Caco-2 (cell line): ENCODE measurements around the gene KCNMB1. TPM values are rescaled to one million over a fixed set of nuclear protein-coding genes. Genes with fewer than 3 reads are reported as not detected.

Experiments
- BruUV-seq: library from RNA; stranded (reverse); fragments of 400-500 nt; replicated peaks from 2 replicates; lab custom pipeline; 2021; lab: Mats Ljungman, UMichigan
- CTCF ChIA-PET: fragments of 300-600 bp; sonication (Branson Sonifier 250); formaldehyde crosslinking; loops from one replicate; lab custom pipeline; 2022; ENCODE audit warnings: antibody characterized with exemption; lab: Charles Lee
- POLR2A ChIA-PET: fragments of 300-600 bp; sonication (Branson Sonifier 250); formaldehyde crosslinking; loops from one replicate; lab custom pipeline; 2022; ENCODE audit warnings: antibody characterized with exemption; lab: Charles Lee
- DNase-seq, 2 experiments: peaks; one replicate each; pipeline versions ENCODE4 v3.0.0 to v3.0.0-alpha.2; 2020 to 2022
- H3K27me3 ChIP-seq: replicated peaks from 2 replicates; pipeline ENCODE4 v1.6.0; 2011; ENCODE audit warnings: low read length; ENCODE audit not compliant: control insufficient read depth, insufficient read depth
- H3K36me3 ChIP-seq: 2 replicates; pipeline ENCODE4 v1.5.1; 2011; ENCODE audit warnings: low read length; ENCODE audit not compliant: control insufficient read depth, insufficient read depth
- H3K4me1 ChIP-seq: fragments of 250-450 bp; sonication (Bioruptor Pico); 2 replicates; pipeline ENCODE4 v1.5.1; 2020; ENCODE audit warnings: mild to moderate bottlenecking
- H3K4me3 ChIP-seq: 2 replicates; pipeline ENCODE4 v1.5.1; 2011; ENCODE audit warnings: low read depth, mild to moderate bottlenecking, control low read depth, low read length
- H3K9me3 ChIP-seq: fragments of 250-450 bp; sonication (Bioruptor Pico); 2 replicates; pipeline ENCODE4 v1.5.1; 2020; ENCODE audit warnings: mild to moderate bottlenecking, moderate library complexity
- H3K27ac Mint-ChIP-seq: one replicate; pipeline ENCODE4 v1.8.0; 2022; ENCODE audit warnings: mixed read lengths; ENCODE audit not compliant: unreplicated experiment
- H3K27me3 Mint-ChIP-seq: one replicate; pipeline ENCODE4 v1.8.0; 2022; ENCODE audit warnings: mixed read lengths; ENCODE audit not compliant: insufficient read depth, unreplicated experiment
- H3K36me3 Mint-ChIP-seq: one replicate; pipeline ENCODE4 v1.8.0; 2022; ENCODE audit warnings: mild to moderate bottlenecking, mixed read lengths; ENCODE audit not compliant: insufficient read depth, unreplicated experiment
- H3K4me1 Mint-ChIP-seq: one replicate; pipeline ENCODE4 v1.8.0; 2022; ENCODE audit warnings: low read depth, mixed read lengths; ENCODE audit not compliant: unreplicated experiment
- H3K4me3 Mint-ChIP-seq: one replicate; pipeline ENCODE4 v1.8.0; 2022; ENCODE audit warnings: mild to moderate bottlenecking, moderate library complexity, mixed read lengths; ENCODE audit not compliant: unreplicated experiment
- H3K9me3 Mint-ChIP-seq: one replicate; pipeline ENCODE4 v1.8.0; 2022; ENCODE audit warnings: mixed read lengths; ENCODE audit not compliant: unreplicated experiment
- intact Hi-C: fragments of 100-400 bp; cut with micrococcal nuclease; formaldehyde crosslinking; loops from one replicate; pipeline ENCODE4 v1.10.0; 2022; ENCODE audit not compliant: unreplicated experiment
- total RNA-seq: library from RNA; stranded (reverse); gene quantifications from 2 replicates; pipeline ENCODE4 v1.2.3, GENCODE V29; 2022
- TF ChIP-seq, protein P1 (sequence below), 2 experiments: fragments of 200-600 bp in 1 of 2; IDR thresholded peaks; 1 replicate in 1 of 2; 2 replicates in 1 of 2; pipeline versions ENCODE4 v1.5.1 to v1.8.0; 2011 to 2022; ENCODE audit warnings: antibody characterized with exemption in 1 of 2, control low read depth in 1 of 2, inconsistent platforms in 1 of 2, low read depth in 1 of 2, low read length in 1 of 2, mild to moderate bottlenecking in 1 of 2, moderate library complexity in 1 of 2; ENCODE audit not compliant: insufficient read depth in 1 of 2, severe bottlenecking in 1 of 2, unreplicated experiment in 1 of 2

The KCNMB1 gene
- total RNA-seq, 1 experiment from 2014 or later, result not detected

DNA sequence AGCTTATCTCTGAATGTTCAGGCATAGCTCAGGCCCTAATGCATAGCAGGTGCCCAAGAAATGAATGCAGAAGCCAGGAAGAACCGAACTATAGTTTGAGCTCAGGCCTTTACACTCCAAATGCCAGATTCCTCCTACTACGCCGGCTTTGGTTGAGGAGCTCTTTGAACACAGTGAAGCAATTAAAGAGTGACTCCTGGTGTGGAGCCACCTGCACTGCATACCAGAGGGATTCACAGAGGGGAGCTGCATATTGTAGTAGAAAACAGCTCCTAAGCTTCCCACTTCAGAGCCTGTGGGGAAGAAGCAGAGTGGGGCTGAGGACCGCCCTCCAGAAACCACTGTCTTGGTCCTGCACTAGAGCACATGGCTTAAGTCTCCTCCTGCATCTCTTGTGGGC lies 14.5 kb upstream of the KCNMB1 start:
- TF ChIP-seq, protein P1, sequence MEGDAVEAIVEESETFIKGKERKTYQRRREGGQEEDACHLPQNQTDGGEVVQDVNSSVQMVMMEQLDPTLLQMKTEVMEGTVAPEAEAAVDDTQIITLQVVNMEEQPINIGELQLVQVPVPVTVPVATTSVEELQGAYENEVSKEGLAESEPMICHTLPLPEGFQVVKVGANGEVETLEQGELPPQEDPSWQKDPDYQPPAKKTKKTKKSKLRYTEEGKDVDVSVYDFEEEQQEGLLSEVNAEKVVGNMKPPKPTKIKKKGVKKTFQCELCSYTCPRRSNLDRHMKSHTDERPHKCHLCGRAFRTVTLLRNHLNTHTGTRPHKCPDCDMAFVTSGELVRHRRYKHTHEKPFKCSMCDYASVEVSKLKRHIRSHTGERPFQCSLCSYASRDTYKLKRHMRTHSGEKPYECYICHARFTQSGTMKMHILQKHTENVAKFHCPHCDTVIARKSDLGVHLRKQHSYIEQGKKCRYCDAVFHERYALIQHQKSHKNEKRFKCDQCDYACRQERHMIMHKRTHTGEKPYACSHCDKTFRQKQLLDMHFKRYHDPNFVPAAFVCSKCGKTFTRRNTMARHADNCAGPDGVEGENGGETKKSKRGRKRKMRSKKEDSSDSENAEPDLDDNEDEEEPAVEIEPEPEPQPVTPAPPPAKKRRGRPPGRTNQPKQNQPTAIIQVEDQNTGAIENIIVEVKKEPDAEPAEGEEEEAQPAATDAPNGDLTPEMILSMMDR (IDR thresholded peaks at IDR 0.05; ENCODE audit: insufficient read depth in 1 of 2, low read depth in 1 of 2, low read length in 1 of 2, severe bottlenecking in 1 of 2, unreplicated experiment in 1 of 2), result no peak
- Mint-ChIP-seq H3K27me3 (peaks cover 19% of the 10 kb centered on the region), H3K4me1 (no peaks in the 10 kb centered on the region), H3K4me3 (no peak overlapping the region), H3K9me3 (no peaks in the 10 kb centered on the region), H3K36me3 (no peaks in the 10 kb centered on the region), H3K27ac (no peak overlapping the region)
- Histone ChIP-seq H3K4me3 (no peak overlapping the region), H3K36me3 (no peaks in the 10 kb centered on the region), H3K27me3 (no peaks in the 10 kb centered on the region; the same call in 1 of the 2 replicates), H3K4me1 (no peaks in the 10 kb centered on the region), H3K9me3 (no peaks in the 10 kb centered on the region)
- intact Hi-C loops, result no loop called here
- CTCF ChIA-PET, result interaction anchor here (0.6 to 1.1 kb wide), 2 partner anchors 41 to 178 kb away, joined by 7 to 9 read pairs; no protein-coding TSS in a partner anchor
- DNase-seq, result no peak
- POLR2A ChIA-PET, result no interaction called here
- no TSS peak for BruUV-seq

DNA sequence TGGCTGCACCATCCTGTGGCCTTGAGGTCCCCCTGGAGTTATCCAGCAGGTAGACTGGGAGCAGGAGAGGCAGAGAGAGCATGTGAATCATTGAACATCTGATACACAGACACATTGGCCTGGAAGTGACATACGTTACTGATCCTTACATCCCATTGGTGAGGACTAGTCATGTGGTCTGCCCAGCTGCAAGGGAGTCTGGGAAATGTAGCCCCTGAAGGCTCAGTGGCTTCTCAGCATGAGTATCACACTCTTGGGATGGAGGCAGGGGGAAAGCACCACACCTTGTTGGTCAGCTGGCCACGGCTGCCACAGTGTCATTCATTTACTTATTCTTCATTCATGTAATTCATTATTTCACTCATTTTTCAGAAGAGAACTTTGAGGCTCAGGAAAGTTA lies 13.3 kb upstream of the KCNMB1 start:
- H3K4me1 ChIP-seq, result no peaks in the 10 kb centered on the region
- TF ChIP-seq, protein P1 (IDR thresholded peaks at IDR 0.05; ENCODE audit: insufficient read depth in 1 of 2, low read depth in 1 of 2, low read length in 1 of 2, severe bottlenecking in 1 of 2, unreplicated experiment in 1 of 2), result no peak
- POLR2A ChIA-PET, result no interaction called here
- Mint-ChIP-seq H3K36me3 (no peaks in the 10 kb centered on the region), H3K27me3 (peaks cover 10% of the 10 kb centered on the region), H3K27ac (no peak overlapping the region), H3K9me3 (no peaks in the 10 kb centered on the region), H3K4me3 (no peak overlapping the region), H3K4me1 (no peaks in the 10 kb centered on the region)
- CTCF ChIA-PET, result no interaction called here
- BruUV-seq, result no TSS peak
- no peaks in the 10 kb centered on the region; the same call in 1 of the 2 replicates for H3K27me3 ChIP-seq
- H3K36me3 ChIP-seq, result no peaks in the 10 kb centered on the region
- intact Hi-C loops, result no loop called here
- no peaks in the 10 kb centered on the region for H3K9me3 ChIP-seq
- H3K4me3 ChIP-seq, result no peak overlapping the region
- DNase-seq, result no peak

DNA sequence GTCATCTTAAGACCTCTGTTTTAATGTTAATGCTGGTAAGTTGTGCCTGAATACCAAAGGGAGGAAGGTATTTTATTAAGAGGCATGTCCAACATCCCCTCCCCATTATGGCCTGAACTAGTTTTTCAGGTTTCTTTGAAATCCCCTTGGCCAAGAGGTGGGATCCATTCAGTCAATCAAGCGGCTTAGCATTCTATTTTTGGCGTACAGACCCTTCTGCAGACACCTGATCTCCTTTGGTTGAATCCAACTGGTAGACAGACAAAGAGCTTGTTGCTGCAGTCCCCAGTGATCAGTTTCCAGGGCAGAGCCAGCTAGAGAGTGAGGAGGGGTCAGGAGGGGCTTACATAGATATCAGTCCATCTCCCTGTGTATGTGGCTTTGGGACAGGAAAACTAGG lies 7.9 kb upstream of the KCNMB1 start:
- intact Hi-C loops, result no loop called here
- Histone ChIP-seq H3K4me3 (no peak overlapping the region), H3K27me3 (no peaks in the 10 kb centered on the region), H3K36me3 (no peaks in the 10 kb centered on the region), H3K4me1 (no peaks in the 10 kb centered on the region), H3K9me3 (no peaks in the 10 kb centered on the region)
- BruUV-seq, result no TSS peak
- TF ChIP-seq, protein P1 (IDR thresholded peaks at IDR 0.05; ENCODE audit: insufficient read depth in 1 of 2, low read depth in 1 of 2, low read length in 1 of 2, severe bottlenecking in 1 of 2, unreplicated experiment in 1 of 2), result no peak
- Mint-ChIP-seq H3K27ac (no peak overlapping the region), H3K36me3 (no peaks in the 10 kb centered on the region), H3K27me3 (peaks cover 11% of the 10 kb centered on the region), H3K9me3 (no peaks in the 10 kb centered on the region), H3K4me3 (no peak overlapping the region), H3K4me1 (no peaks in the 10 kb centered on the region)
- ChIA-PET POLR2A (no interaction called here), CTCF (no interaction called here)
- no peak for DNase-seq
